ENCODE measurements around the gene ALK. TPM values are rescaled to one million over a fixed set of nuclear protein-coding genes. Genes with fewer than 3 reads are reported as not detected.

Gene ALK
- total RNA-seq, 1 donor from 2014 or later = not detected

DNA sequence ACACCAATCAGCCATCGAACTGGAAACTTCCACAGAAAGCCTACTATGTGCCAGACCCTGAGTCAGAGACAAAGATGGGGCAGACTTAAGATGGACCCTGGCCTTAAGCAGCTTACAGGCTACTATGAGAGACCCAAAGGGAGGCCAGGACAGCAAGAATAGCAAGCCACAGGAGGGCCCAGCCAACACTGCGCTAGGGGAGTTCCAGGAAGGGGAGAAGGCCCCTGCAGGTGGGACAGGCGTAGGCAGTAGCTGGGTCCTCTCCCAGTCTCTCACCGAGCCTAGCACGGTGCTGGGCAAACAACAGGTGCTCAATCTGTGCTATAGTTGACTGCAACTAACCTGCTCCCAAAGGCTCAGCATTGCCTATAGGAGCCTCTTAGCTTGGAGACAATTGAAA is 670.0 kb downstream of the ALK start:
- H3K4me3 Mint-ChIP-seq (ENCODE audit: low read depth) = no peak overlapping the region
- no peak for DNase-seq (ENCODE audit: low spot score, unreplicated experiment)
- peaks cover 10% of the 10 kb centered on the region for H3K27me3 Mint-ChIP-seq
- H3K36me3 Mint-ChIP-seq (ENCODE audit: insufficient read depth) = no peaks in the 10 kb centered on the region
- H3K27ac Mint-ChIP-seq = no peak overlapping the region
- TF ChIP-seq, protein P1, sequence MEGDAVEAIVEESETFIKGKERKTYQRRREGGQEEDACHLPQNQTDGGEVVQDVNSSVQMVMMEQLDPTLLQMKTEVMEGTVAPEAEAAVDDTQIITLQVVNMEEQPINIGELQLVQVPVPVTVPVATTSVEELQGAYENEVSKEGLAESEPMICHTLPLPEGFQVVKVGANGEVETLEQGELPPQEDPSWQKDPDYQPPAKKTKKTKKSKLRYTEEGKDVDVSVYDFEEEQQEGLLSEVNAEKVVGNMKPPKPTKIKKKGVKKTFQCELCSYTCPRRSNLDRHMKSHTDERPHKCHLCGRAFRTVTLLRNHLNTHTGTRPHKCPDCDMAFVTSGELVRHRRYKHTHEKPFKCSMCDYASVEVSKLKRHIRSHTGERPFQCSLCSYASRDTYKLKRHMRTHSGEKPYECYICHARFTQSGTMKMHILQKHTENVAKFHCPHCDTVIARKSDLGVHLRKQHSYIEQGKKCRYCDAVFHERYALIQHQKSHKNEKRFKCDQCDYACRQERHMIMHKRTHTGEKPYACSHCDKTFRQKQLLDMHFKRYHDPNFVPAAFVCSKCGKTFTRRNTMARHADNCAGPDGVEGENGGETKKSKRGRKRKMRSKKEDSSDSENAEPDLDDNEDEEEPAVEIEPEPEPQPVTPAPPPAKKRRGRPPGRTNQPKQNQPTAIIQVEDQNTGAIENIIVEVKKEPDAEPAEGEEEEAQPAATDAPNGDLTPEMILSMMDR (IDR thresholded peaks at IDR 0.05; ENCODE audit: unreplicated experiment) = no peak
- no peaks in the 10 kb centered on the region for H3K9me3 Mint-ChIP-seq (ENCODE audit: low read depth)
- peaks cover 3% of the 10 kb centered on the region for H3K4me1 Mint-ChIP-seq (ENCODE audit: low read depth)

DNA sequence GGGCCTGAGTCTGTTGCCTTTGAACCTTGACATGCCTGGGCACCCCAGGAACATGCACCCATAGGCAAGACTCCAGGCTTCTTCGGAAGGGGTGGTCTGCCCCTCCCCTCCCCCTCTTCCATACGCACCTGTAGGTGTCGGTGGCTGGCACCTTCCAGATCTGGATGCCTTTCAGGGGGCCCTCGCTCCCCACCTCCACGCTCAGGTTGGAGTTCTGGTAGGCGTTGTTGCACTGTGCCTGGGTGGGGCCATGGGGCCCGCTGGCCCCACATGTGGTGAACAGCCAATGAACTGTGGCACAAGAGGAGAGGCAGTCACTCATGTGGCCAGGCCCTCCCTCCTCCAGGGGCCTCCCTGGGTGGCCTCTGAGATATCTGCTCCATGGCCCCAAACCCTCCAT is 670.4 kb downstream of the ALK start:
- TF ChIP-seq, protein P1 (IDR thresholded peaks at IDR 0.05; ENCODE audit: unreplicated experiment) = no peak

DNA sequence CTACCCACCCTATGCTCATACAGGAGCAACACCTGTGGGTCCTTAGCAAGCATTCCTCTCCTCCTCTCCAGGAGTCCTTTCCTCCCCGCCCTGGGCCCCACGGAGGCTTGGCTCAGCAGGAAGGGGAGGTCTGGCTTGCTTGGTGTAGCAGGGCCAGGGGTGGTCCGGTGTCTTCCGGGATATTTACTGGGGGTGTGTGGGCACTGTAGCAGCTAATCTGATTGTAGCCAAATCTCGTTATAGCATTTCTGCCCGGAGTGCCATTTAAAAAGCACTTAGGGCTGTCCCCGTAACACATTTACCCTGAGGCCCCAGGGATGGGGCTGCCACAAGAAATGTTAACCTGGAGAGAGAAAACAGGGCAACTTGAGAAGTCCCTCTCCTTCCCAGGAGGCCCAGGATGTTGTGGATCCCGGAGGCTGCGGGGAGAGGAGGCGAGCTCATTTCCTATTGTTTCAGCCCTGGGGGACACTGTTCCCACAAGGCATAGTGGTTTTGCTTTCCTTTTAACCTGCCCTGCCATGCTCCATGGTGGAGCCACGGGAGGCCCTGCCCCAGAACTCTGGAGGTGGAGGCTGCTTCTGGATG is 671.6 kb downstream of the ALK start:
- DNase-seq (ENCODE audit: low spot score, unreplicated experiment) = no peak
- Mint-ChIP-seq H3K36me3 (ENCODE audit: insufficient read depth) (no peaks in the 10 kb centered on the region), H3K4me1 (ENCODE audit: low read depth) (peaks cover 3% of the 10 kb centered on the region), H3K27me3 (no peaks in the 10 kb centered on the region), H3K9me3 (ENCODE audit: low read depth) (no peaks in the 10 kb centered on the region), H3K4me3 (ENCODE audit: low read depth) (no peak overlapping the region), H3K27ac (no peak overlapping the region)
- TF ChIP-seq, protein P1 (IDR thresholded peaks at IDR 0.05; ENCODE audit: unreplicated experiment) = no peak

More for the DNA sequence above, 670.4 kb downstream of the ALK start:
- no peaks in the 10 kb centered on the region for H3K36me3 Mint-ChIP-seq (ENCODE audit: insufficient read depth)
- peaks cover 3% of the 10 kb centered on the region for H3K4me1 Mint-ChIP-seq (ENCODE audit: low read depth)
- peaks cover 9% of the 10 kb centered on the region for H3K27me3 Mint-ChIP-seq
- H3K4me3 Mint-ChIP-seq (ENCODE audit: low read depth) = no peak overlapping the region
- H3K27ac Mint-ChIP-seq = no peak overlapping the region
- no peaks in the 10 kb centered on the region for H3K9me3 Mint-ChIP-seq (ENCODE audit: low read depth)
- no peak for DNase-seq (ENCODE audit: low spot score, unreplicated experiment)

DNA sequence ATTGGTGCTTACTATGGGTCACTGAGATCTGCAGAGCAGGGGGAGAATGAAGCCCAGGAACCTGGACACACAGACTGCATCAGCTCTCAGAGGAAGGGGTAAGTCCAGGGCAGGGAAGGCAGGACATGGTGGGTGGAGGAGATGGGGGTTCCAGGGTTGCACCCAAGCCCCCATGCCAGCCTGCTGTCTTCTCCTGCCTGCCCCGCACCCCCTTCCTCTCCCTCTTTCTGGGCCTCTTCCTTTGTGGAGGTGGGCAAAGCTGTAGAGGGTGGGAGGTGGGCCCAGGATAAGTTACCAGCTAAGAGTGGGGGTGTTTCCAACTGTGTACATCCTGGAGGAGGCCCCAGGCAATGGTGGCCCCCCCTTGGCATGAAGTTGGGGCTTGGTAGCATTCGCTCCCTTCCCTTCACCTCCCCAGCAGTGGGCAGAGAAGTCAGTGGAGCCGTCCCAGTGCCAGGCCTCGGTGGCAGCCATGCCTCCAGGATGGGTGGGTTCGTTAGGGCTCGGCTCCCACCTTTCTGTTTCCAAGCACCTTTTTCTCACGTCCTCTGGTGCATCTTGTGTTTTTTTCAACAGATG is 674.0 kb downstream of the ALK start:
- peaks cover 4% of the 10 kb centered on the region for H3K27me3 Mint-ChIP-seq

DNA sequence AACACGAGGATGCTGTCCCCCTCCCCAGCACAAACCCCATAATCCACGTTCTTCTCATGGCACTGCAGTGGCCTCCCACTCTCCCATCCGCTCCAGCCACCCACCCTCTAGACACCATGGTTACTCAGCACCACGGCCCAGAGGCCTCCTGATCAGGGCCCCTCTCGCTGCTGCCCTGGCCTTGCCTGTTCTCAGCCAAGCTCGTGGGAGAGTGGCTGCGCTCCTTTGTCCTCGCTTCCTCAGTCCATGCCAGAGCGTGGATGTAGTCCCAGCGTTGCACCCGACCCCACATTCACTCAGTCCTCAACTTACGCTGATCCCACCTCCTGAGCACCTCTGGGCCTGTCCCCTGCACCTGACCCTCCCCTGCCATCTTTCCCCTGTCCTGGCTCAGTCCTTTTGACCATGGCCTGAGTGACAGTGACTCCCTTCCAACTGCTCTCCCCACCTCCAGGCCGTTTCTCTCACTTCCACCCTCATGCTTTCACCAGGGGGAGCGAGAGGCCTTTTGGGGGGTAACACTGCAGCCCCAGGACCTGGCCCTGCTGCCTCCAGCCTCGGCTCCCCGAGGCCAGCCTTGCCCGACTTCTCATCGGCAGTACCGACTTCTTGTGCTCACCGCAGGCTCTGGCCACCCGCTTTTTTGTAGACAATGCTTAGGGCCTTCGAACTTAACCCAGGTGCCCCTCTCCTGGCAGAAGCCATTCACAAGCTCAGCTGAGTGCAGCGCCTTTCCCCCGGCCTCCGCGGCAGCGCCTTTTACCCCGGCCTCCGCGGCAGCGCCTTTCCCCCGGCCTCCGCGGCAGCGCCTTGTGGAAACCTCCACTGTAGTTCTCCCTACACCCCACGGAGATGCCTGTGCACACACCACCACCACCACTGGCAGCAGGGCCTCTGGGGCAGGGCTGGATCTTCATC is 674.7 kb downstream of the ALK start:
- H3K27ac Mint-ChIP-seq = no peak overlapping the region

More for the DNA sequence above, 674.0 kb downstream of the ALK start:
- Mint-ChIP-seq H3K4me3 (ENCODE audit: low read depth) (no peak overlapping the region), H3K4me1 (ENCODE audit: low read depth) (no peaks in the 10 kb centered on the region), H3K27ac (no peak overlapping the region), H3K36me3 (ENCODE audit: insufficient read depth) (no peaks in the 10 kb centered on the region), H3K9me3 (ENCODE audit: low read depth) (no peaks in the 10 kb centered on the region)
- no peak for DNase-seq (ENCODE audit: low spot score, unreplicated experiment)
- TF ChIP-seq, protein P1 (IDR thresholded peaks at IDR 0.05; ENCODE audit: unreplicated experiment) = no peak

More for the DNA sequence above, 674.7 kb downstream of the ALK start:
- no peaks in the 10 kb centered on the region for H3K9me3 Mint-ChIP-seq (ENCODE audit: low read depth)
- H3K4me1 Mint-ChIP-seq (ENCODE audit: low read depth) = no peaks in the 10 kb centered on the region
- H3K4me3 Mint-ChIP-seq (ENCODE audit: low read depth) = no peak overlapping the region
- peaks cover 4% of the 10 kb centered on the region for H3K27me3 Mint-ChIP-seq
- DNase-seq (ENCODE audit: low spot score, unreplicated experiment) = no peak
- TF ChIP-seq, protein P1 (IDR thresholded peaks at IDR 0.05; ENCODE audit: unreplicated experiment) = no peak
- H3K36me3 Mint-ChIP-seq (ENCODE audit: insufficient read depth) = no peaks in the 10 kb centered on the region
